Measurements from ENCODE around the gene NFIB.

NFIB gene

DNA sequence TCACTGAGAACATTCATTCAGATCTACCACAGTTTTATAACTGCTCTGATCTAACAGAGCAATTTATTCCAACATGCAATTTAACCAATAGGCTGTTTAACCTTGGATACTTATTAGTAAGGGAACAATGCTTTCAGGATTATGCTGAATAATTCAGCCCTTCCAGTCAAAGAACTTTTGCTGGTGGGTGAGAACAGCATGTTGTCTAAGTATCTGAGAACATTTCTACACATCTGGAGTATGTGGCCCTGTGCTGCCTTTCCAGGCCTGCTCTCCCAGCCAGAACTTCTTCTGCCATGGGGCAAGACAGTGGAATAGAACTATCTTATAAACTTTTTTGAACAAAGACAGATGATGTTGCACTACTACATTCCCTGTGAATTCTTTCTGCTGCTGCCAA is 55.8 kb downstream of the NFIB start:
- intact Hi-C loops (cut with DNase I), result no loop called here
- DNase-seq, result no peak

- intact Hi-C loops (cut with DNase I), result no loop called here
- DNase-seq, result no peak
Observed at GRCh38 chr9:14256588-14256987, 57.4 kb downstream of the NFIB start.

DNA sequence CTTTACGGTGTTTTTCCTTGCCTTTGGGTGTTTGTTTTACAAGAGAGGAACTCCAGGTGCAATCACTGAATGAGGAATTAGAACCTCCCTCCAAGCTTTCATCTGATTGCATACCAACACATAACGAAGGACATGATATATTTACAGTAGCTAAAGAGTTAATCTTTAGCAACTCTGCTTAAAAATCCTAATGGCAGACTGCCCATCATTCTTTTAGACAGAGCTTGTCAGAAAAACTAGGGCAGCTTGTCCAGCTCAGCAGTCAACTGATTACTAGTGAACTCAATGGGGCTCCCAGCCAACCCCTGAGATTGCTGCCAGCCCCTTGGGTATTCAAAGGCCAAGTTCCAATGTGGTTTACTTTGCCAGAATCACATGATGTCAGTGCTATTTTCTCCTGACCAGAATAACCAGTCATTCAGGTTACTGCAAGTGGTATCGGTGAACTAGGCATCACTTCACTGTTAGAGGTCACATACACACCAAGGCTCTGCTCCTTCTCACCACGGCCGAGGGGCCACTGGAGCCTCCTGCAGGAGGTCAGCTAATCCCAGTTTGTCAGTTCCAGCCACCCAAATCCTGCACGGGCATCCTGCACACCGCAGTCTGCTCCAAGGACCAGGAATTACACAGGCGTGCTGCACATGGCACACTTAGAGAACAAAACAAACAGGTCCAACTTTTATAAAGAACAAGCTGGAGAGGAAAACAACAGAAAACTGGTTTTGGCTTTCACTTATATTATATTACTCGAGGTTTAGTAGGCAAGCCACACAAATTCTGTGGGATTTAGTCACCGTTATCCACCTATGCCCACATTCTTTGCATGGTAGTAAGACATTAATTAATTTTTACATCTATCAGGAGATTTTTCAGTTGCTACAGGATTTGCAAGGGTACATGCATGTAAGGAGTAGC is 62.5 kb downstream of the NFIB start:
- peak; percentile 46 to 92 (median 66) for DNase-seq
- intact Hi-C loops (cut with DNase I), result no loop called here

DNA sequence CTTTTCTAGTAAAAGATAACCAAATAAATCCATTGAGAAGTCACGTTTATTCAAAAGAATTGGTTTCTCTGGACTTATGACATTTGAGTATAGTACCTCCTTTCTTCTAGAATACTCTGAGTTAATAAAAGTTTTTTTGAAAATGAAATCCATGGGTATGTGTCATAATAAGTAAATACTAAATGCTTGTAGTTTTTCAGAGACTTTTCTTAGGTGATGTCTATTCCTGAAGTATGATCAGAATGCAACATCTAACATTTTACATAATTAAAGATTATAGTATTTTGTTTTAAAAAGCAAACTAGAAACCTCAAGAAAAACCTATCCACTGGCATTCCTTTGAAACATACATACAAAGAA is 63.2 kb downstream of the NFIB start:
- intact Hi-C loops (cut with DNase I), result no loop called here
- no peak for DNase-seq

DNA sequence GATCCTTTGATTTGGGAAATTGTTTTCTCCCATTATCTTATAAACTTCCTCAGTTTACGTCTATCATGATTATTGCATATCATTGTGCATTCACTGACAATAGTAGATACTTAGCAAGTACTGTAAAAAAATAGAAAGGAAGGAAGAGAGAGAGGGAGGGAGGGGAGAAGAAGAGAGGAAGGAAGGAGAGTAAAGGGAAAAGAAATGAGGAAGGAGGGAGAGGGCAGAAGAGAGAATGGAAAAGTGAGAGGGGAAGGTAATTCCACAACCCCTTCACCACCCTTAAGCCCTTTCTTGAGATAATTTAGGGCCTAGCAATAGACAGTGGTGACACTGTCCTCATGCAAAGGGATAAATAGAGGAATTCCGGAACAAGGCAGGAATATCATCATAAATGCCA is 64.4 kb downstream of the NFIB start:
- intact Hi-C loops (cut with DNase I), result no loop called here
- no peak for DNase-seq

DNA sequence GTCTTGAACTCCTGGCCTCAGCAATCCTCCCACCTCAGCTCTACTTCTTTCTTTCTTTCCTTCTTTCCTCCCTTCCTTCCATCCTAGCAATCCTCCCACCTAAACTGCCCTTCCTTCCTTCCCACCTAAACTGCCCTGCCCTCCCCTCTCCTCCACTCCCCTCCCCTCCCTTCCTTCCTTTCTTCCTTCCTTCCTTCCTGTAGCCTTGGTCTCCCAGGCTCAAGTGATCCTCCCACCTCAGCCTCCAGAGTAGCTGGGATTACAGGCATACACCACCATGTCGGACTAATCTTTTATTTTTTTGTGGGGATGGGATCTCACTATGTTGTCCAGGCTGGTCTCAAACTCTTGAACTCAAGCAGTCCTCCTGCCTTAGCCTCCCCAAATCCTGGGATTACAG is 65.8 kb downstream of the NFIB start:
- intact Hi-C loops (cut with DNase I), result no loop called here

DNA sequence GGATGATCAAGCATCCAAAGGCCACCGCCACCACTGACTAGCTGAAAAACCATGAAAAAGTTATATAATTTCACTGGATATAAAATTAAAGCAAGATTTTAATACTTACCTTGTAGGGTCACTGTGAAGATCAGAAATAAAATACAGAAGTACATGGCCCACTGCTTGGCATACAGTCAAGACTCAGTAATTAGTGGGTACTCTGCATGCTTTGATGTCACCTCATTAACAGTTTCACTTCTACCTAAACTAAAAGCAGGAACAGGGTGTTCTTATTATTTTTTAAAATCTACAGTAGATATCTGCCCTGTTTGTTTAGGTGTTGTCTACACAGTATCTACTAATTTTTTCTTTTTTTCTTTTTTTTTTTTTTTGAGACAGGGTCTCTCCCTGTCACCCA is 66.4 kb downstream of the NFIB start:
- DNase-seq, result no peak
- intact Hi-C loops (cut with DNase I), result no loop called here

More for the DNA sequence above, 65.8 kb downstream of the NFIB start:
- DNase-seq, result no peak

GRCh38 chr9:14246951-14247350 is 67.0 kb downstream of the NFIB start:
- DNase-seq, result no peak
- intact Hi-C loops (cut with DNase I), result no loop called here

DNA sequence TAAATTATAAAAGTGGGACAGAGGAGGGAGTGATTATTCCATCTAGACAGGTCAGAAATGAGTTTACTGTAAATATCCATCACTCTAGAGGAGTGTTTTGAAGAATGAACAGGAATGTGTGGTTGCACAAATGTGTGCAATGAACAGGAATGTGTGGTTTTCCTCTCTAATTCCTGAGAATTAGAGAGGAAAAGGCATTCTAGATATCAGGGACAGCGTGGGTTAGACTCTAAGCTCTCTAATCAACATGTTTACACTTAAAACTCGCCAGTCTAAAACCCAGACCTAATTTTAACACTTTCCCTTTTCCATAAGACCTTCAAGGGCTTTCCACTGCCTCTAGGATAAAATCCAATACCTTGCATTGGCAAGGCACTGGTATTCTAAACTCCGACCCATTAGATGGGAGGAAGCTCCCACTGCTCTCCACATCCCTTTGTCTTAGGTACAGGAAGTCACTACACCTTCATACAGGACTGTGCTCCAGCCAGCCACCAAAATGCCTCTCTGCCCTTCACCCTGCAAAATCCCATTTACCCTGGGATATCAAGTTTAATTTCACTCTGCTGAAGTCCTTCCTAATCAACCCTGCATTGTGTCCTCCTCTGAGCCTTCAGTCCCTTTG is 67.9 kb downstream of the NFIB start:
- DNase-seq, result no peak
- intact Hi-C loops (cut with DNase I), result no loop called here

DNA sequence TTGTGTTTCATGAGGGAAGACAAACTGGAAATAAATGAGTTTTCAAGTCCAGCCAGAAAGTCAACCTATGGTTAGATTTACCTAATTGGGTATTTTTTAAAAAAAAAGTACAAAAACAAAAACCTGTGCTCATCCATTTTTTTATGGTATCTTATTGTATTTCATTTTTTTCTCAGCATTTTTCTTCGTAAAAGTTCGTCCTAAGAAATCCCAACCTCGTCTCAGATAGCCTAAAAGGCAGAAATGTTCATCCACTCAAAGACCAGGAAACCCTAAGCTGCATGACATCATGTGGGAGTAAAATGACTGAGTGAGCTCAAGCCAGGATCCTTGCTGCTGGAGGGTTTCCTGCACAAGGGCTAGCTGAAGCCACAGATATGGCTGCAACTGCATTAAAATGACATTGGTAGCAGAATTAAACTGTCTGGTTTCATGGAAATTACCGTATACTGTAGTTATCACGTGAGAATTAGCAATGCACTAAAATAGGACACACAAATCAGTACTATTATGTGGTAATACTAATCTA is 70.4 kb downstream of the NFIB start:
- intact Hi-C loops (cut with DNase I), result no loop called here

DNA sequence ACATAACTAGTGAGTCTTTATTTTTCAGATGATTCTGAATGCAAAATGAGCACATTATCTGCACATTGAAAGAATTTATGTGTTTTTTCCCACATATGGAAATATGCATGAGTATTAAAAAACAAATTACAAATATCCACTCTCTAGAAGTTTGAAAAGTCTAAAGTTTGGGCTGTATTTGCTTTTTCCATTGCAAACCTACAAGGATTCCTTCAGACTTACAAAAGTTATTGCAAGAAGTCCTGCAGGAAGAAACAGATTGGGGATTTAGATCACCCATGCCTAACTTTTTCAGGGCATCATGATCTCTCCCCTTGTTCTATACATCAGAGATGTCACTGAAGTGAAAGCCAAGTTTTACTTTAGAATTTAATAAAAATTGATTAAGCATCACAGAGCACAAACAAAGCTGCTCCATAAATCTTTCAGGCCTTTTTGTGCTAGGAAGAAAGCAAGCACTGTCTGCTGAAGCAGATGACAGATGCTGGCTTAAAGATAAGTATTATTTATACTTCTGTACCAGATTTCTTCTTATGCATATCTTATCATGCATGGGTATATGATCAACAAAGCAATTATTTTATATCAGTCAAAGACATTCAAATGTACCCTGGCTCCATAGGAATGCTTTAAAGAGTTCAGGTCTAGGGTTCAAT is 71.7 kb downstream of the NFIB start:
- intact Hi-C loops (cut with DNase I), result no loop called here
- DNase-seq, result no peak

More for the DNA sequence above, 70.4 kb downstream of the NFIB start:
- no peak for DNase-seq

GRCh38 chr9:14240537-14240936 is 73.4 kb downstream of the NFIB start:
- intact Hi-C loops (cut with DNase I), result no loop called here
- DNase-seq, result no peak

- no peak for DNase-seq
- intact Hi-C loops (cut with DNase I), result no loop called here
Observed at GRCh38 chr9:14238518-14238917, 75.4 kb downstream of the NFIB start.

- intact Hi-C loops (cut with DNase I), result no loop called here
- DNase-seq, result no peak
Observed at GRCh38 chr9:14238079-14238478, 75.9 kb downstream of the NFIB start.

DNA sequence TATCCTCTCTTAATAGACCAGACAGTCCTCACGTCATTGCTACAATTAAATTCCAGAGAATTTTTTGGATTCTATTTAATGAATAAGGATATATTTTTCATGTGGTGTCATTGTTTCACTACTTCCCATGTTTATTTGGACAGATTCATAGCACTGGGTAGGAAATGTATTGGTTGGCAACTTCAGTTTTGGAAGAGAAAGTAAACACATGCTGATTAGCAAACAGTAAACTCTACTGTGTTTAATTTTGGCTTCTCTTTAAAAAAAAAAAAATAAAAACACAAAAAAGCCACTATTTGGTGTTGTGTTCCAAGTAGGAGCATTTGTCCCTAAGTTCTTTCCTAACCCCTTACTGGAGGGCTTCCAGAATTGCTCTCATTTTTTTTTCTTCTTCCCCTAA is 77.3 kb downstream of the NFIB start:
- intact Hi-C loops (cut with DNase I), result no loop called here
- DNase-seq, result no peak

- intact Hi-C loops (cut with DNase I), result no loop called here
- DNase-seq, result no peak
Observed at GRCh38 chr9:14232111-14232510, 81.8 kb downstream of the NFIB start.

- no peak for DNase-seq
- intact Hi-C loops (cut with DNase I), result no loop called here
Observed at GRCh38 chr9:14231196-14231990, 82.5 kb downstream of the NFIB start.

GRCh38 chr9:14228602-14229001 is 85.3 kb downstream of the NFIB start:
- no peak for DNase-seq
- intact Hi-C loops (cut with DNase I), result no loop called here

DNA sequence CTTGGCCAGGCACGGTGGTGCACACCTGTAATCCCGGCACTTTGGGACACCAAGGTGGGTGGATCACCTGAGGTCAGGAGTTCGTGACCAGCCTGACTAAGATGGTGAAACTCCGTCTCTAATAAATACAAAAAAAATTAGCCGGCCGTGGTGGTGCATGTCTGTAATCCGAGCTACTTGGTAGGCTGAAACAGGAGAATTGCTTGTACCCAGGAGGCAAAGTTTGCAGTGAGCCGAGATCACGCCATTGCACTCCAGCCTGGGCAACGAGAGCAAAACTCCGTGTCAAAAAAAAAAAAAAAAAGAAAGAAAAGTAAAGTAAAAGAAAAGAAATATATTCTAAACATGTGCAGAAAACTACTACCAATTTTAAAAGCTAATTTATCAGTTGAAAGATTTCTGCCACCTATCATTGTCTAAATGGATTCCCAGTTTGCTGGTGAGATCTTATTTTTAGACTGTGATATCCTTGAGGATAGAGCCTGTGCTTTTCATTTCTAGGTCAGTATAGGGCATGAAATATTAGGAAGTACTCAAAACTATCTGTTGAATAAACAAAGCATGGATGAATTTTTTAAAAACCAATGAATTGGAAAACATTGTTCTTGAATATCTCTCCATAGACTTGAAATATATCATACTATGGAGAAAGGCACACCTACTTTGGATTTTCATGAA is 86.9 kb downstream of the NFIB start:
- intact Hi-C loops (cut with DNase I), result no loop called here
- no peak for DNase-seq

DNA sequence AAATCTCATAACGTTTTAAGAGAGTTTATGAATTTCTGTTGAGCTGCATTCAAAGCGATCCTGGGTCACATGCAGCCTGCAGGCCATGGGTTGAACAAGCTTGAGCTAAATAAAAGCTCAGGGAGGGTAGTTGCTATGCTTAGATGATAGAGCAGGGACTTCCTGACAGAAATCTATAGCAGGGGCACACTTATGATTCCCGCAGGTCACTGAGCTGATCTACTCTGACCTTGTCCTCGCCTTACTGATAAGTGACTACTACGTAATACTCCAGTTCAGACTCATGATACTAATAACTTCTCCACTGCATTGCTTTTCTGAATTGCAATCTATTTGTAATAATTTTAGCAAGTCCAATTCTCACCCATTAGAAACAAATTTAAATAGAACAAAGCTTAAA is 90.9 kb downstream of the NFIB start:
- DNase-seq, result no peak
- intact Hi-C loops (cut with DNase I), result no loop called here

Data from posterior cingulate gyrus (tissue), 11 donors.